HG02970 (cell line): Measurements from ENCODE around the gene ZNRF4.
"Not testable (repeated sequence)": the region's sequence is repeated elsewhere in the genome, so short reads cannot be mapped to it uniquely, and the experiment has no call there.

ENCODE experiments used
- ATAC-seq: cut with Tn5 transposase; IDR thresholded peaks from one replicate; pipeline ENCODE4 v1.9.1; 2021; ENCODE audit warnings: mild to moderate bottlenecking, moderate library complexity, moderate number of reproducible peaks; ENCODE audit not compliant: unreplicated experiment, low FRiP score

ZNRF4 gene, protein sequence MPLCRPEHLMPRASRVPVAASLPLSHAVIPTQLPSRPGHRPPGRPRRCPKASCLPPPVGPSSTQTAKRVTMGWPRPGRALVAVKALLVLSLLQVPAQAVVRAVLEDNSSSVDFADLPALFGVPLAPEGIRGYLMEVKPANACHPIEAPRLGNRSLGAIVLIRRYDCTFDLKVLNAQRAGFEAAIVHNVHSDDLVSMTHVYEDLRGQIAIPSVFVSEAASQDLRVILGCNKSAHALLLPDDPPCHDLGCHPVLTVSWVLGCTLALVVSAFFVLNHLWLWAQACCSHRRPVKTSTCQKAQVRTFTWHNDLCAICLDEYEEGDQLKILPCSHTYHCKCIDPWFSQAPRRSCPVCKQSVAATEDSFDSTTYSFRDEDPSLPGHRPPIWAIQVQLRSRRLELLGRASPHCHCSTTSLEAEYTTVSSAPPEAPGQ

GRCh38 chr19:5455367-5456129 is at the start of gene ZNRF4:
TSS of gene ZNRF4 (plus strand) at chr19:5455417. CDS start at chr19:5455492, 75 bp downstream.
- no peak for ATAC-seq

GRCh38 chr19:5406198-5406597 is 49.0 kb upstream of the ZNRF4 start:
- not testable (repeated sequence) for ATAC-seq

DNA sequence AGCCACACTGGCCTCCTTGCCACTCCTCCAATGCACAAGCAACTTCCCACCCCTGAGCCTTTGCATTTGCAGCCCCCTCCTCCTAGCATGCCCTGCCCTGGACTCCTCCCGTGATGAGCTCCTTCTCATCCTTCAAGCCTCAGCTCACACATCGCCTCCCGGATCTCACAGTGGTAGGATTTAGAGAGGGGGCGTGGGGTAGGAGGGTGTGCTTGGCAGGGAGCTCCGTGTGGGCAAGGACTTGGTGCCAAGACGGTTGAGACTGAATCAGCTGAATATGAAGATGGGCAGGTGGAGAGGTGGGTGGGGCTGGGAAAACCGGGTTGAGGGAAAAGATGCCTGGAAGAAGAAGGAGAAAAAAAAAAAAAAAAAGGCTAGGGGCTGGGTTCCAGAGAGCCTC is 48.4 kb upstream of the ZNRF4 start:
- ATAC-seq = no peak

DNA sequence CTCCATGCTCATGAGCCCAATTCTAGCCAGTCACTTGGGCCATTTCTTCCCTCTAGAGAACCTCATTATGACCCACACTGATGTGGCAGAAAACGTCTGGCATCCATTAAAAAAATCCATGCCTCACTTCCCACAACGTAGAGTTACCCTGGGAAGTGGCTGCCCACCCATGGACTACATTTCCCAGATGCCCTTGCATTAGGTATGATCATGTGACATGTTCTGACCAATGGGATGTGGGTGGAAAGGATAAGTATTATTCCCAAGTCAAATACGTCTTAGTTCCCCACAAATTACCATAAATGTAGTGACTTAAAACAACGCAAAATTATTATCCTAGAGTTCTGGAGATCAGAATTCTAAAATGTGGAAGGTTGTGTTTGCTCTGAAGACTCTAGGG is 47.9 kb upstream of the ZNRF4 start:
- no peak for ATAC-seq

DNA sequence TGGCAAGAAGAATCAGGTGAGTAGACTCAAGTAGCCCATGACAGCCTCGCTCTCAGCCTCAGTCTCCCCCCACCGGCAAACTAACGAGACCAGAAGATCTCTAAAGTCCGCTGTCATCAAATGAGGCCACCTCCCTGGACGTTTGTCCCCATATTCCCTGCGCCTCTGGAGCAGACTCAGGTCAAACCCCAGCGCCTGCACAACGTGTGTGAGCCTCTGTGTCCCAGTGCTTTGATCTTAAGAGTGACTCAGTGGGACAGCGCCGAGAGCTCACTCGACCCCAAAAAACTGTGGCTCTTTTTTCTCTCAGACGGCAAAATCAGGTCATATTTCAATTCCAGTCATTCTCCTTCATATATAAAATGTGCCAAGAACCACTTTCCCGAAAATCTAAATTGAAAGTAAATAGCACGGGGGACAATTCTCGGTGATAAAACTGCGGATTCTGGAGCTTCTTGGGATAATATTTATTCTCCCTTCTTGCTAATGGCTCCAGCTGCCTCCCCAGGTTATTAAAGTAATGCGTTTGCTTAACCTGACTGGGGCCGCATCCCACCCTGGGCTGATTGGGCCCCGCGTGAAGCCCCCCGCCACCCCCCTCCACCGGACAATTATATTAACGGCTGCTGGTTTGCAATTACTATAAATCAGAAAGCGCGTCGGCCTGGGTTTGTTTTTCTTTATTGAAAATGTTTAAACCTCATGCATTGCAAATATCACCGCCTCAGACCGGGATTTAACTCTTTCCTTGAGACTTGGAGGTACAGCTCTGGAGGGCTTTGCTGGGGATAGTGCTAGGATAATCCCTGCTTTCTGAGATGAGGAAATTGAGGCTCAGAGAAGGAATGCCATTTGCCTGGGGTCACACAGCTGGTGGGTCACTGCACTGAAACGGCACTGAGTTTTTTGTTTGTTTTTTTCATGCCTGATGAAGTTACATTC is 37.5 kb upstream of the ZNRF4 start:
- ATAC-seq = no peak

DNA sequence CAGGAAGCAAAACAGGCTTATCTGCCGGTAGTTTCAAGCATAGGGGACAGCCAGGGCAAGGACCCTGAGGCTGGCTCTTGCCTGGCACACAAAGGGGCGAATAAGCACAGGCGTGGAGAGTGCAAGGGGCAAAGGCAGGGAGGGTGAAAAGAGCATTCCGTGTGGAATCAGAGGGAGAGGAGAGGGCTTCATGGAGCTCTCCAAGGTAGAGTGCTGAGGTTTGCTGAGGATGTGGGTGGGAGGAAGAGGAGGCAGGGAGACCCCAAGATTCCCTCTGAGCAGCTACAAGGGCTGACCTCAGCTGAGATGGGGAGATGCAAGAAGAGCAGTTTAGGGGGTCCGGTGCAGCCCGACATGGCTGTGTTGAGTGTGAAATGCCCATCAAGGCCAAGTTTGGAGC is 36.5 kb upstream of the ZNRF4 start:
- ATAC-seq = no peak

DNA sequence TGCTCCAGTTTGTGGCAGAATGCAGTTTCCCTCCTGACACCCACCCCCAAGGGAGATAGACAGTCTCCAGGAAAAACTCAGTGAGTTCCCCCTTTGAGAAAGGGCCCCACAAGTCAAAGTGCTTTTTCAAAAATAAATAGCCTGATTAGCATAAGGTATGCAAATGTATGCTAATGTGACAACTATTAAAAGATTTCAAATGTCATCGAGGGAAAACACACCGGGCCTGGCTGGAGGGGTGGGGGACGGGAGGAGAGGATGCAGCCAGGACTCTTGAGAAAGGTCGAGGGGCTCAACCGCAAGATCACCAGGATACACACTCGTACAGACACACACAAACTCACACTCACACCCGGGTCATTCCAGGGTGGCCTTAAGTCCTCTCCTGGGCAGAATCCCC is 34.3 kb upstream of the ZNRF4 start:
- ATAC-seq = no peak

DNA sequence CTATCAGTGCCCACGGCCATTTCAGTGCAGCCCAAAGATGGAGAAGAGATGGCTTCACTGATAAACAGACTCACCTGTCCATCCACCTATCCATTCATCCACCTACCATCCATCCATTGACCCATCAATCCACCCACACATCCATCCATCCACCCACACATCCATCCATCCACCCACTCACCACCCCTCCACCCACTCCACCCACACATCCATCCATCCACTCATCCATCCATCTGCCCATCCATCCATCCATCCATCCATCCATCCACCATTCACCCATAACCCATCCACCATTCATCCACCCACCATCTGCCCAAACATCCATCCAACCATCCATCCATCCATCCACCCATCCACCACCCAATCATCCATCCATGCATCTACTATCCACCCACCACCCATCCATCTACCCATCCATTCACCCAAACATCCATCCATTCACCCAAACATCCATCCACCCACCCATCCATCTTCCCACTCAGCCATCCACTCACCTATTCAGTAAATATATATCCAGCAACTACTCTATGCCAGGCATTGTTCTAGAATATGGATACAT is 31.6 kb upstream of the ZNRF4 start:
- no peak for ATAC-seq

- ATAC-seq = no peak
These were observed 30.8 kb upstream of the ZNRF4 start for GRCh38 chr19:5424192-5424973.

DNA sequence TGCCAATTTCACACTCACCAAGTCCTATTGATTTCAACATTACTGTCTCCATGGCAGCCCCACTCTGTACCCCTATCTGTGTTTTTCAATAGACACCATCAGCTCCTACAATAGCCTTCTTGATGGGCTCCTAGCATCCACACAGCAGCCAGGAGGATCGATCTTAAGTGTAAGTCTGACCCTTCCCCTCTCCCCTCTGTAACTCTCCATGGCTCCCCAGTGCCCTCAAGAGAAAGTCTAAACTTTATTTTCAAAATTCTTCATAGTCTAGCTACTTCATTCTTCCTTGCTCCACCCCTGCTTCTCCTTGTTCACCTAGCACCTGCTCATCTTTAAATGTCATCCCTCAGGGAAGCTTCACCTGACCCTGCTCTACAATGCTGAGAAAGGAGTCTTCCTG is 30.0 kb upstream of the ZNRF4 start:
- ATAC-seq = no peak

- ATAC-seq = no peak
These were observed 25.0 kb upstream of the ZNRF4 start for GRCh38 chr19:5430237-5430636.

- ATAC-seq = no peak
These were observed 22.5 kb upstream of the ZNRF4 start for GRCh38 chr19:5432687-5433086.

GRCh38 chr19:5434351-5434917 is 20.8 kb upstream of the ZNRF4 start:
- ATAC-seq = no peak

DNA sequence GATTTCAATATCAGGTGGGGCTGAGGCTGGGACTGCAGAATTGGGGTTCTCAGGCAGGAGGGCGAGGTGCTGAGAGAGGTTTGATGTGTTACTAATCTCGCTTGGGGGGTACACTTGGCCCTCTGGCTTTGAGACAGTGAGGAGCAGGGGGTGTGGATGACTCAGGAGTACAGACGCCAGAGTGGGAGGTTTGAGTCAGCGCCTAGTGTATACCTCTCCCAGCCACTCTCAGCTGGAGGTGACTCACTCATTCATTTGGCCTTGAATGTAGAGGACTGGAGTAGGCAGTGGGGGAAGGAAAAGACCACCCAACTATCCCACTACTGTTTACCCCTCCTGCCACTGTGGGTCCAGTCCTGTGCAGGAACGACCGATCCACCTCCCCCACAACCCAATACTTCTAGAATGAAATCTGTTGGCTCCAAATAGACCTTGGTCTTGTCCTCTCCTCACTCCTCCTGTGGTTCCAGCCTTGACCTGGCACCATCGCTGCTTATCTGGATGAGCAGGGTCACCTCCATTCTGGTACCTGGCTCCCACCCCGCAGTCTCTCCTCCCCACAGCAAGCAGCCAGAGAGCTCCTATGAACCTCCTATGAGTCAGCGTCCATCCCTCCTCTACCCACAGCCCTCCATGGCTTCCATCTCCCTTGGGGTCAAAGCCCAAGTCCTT is 20.1 kb upstream of the ZNRF4 start:
- ATAC-seq = no peak

DNA sequence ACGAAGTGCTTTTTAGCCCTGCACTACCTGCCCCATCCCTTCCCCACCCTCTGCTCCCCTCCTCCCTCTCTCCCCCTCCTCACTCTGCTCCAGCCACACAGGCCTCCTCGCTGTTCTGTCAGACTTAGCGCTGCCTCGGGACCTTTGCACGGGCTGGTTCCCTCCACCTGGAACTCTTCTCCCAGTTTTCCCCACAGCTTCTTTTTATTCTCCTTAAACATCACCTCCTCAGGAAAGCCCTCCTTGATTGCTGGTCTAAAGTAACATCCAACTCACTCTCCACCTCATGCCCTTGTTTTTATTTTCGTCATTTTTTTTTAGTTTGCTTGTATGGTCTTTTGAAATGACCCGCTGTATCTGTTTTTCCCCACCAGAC is 19.6 kb upstream of the ZNRF4 start:
- ATAC-seq = no peak

GRCh38 chr19:5436106-5436947 is 18.9 kb upstream of the ZNRF4 start:
- no peak for ATAC-seq

- no peak for ATAC-seq
These were observed 18.3 kb upstream of the ZNRF4 start for GRCh38 chr19:5436948-5437306.

DNA sequence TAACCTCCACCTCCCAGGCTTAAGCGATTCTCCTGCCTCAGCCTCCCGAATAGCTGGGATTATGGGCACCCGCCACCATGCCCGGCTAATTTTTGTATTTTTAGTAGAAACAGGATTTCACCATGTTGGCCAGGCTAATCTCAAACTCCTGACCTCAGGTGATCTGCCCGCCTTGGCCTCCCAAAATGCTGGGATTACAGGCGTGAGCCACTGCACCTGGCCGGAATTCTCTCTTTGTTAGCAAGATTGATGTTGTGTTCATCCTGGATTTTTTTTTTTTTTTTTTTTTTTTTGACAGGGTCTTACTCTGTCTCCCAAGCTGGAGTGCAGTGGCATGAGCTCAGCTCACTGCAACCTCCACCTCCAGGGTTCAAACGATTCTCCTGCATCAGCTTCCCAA is 16.5 kb upstream of the ZNRF4 start:
- not testable (repeated sequence) for ATAC-seq
